Measurements from ENCODE around the gene NPR3.

NPR3 gene, protein sequence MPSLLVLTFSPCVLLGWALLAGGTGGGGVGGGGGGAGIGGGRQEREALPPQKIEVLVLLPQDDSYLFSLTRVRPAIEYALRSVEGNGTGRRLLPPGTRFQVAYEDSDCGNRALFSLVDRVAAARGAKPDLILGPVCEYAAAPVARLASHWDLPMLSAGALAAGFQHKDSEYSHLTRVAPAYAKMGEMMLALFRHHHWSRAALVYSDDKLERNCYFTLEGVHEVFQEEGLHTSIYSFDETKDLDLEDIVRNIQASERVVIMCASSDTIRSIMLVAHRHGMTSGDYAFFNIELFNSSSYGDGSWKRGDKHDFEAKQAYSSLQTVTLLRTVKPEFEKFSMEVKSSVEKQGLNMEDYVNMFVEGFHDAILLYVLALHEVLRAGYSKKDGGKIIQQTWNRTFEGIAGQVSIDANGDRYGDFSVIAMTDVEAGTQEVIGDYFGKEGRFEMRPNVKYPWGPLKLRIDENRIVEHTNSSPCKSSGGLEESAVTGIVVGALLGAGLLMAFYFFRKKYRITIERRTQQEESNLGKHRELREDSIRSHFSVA

DNA sequence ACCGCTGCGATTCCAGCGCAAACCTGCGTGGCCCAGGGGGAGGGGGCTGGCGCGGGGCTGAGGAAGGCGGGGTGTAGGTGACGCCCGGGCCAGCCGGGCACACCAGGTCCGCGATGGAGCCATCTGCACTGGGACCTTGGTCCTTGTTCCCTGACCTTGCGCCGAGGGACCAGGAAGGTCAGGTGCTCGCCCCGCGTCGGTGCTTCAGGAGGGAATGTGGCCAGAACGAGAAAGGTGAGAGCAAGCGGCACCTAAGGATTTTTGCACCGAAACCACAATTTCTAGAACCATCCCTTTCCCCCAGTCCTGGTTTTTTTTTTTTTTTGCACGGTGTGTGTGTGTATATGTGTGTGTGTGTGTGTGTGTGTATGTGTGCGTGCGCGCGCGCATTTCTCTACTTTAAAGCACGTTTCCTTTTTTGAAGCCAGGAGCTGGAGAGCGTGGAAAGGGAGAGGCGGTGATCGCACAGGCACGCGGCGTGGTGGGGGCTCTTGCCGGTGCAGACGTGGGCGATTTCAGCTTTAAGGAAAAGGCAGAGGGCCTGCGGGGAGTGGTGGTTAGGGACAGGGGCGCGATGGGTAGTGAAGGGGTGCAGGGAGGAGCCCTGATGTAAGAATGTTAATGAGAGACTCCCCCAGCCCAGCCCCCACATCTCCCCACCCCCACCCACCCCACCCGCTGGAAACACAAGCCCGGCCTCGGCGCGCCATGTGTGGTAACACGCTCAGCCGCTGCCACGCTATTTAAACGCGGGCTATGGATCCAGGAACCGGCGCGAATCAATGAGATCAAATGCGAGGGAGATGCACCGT is at the start of gene NPR3:
TSS of gene NPR3 (plus strand) at position 772 of the 812 bp plus-strand sequence. CDS start 456 bp downstream, outside the sequence.
- H3K9ac ChIP-seq (ENCODE audit: low read length in 2 of 2): peak within 1 kb of the TSS; percentile 59 to 86
- peaks cover 0 to 12% of the 10 kb centered on the region in 2 donors for H3K27me3 ChIP-seq (ENCODE audit: control insufficient read depth in 1 of 2, insufficient read depth in 2 of 2, low read length in 2 of 2)

DNA sequence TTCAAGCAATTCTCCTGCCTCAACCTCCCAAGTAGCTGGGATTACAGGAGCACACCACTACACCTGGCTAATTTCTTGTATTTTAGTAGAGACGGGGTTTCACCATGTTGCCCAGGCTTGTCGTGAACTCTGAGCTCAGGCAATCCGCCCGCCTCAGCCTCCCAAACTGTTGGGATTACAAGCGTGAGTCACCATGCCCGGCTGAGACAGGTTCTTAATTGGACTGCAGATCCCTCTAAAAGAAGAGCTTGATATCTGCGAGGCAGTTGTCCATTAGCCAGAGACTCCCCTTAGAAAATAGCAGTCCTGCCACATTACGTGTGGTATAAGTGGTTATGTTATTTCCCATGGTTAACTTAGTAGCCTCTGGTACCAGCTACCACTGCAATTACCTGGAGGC is 46.6 kb upstream of the NPR3 start:
- H3K9ac ChIP-seq (ENCODE audit: low read length in 2 of 2): no peak overlapping the region
- no peak overlapping the region for H3K4me3 ChIP-seq (ENCODE audit: low read length in 2 of 2)
- no peaks in the 10 kb centered on the region for H3K4me1 ChIP-seq (ENCODE audit: control insufficient read depth, insufficient read depth, low read length)
- H3K9me3 ChIP-seq (ENCODE audit: control insufficient read depth in 2 of 2, low read length in 2 of 2): no peaks in the 10 kb centered on the region
- no peaks in the 10 kb centered on the region for H3K36me3 ChIP-seq (ENCODE audit: control insufficient read depth in 2 of 2, insufficient read depth in 2 of 2, low read length in 2 of 2)
- no peak overlapping the region for H3K27ac ChIP-seq (ENCODE audit: low read length)
- H3K27me3 ChIP-seq (ENCODE audit: control insufficient read depth in 1 of 2, insufficient read depth in 2 of 2, low read length in 2 of 2): no peaks in the 10 kb centered on the region

More for the DNA sequence above, at the start of gene NPR3:
- no peaks in the 10 kb centered on the region for H3K9me3 ChIP-seq (ENCODE audit: control insufficient read depth in 2 of 2, low read length in 2 of 2)
- H3K4me3 ChIP-seq (ENCODE audit: low read length in 2 of 2): peak within 1 kb of the TSS; percentile 92
- peak within 1 kb of the TSS; percentile 80 for H3K27ac ChIP-seq (ENCODE audit: low read length)
- H3K4me1 ChIP-seq (ENCODE audit: control insufficient read depth, insufficient read depth, low read length): peaks cover 31% of the 10 kb centered on the region
- no peaks in the 10 kb centered on the region for H3K36me3 ChIP-seq (ENCODE audit: control insufficient read depth in 2 of 2, insufficient read depth in 2 of 2, low read length in 2 of 2)

DNA sequence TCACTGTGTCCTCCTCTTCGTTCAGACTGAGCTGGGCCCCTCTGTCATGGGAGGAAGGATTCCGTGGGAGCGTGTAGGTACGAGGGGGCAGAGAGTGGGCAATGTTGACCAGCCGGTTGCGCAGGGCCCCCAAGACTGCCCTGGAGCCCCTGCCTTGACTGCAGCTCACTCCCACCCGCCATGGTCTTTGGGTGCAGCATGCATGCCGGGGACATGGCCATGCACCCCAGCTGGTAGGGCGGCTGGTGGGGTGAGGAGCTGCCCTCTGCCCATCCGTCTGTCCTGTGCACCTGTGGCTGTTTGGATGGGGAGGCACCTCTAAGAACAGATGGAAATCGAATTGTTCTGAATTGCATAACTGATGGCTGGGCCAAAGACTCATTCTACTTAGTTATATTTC is 42.6 kb upstream of the NPR3 start:
- Histone ChIP-seq H3K27ac (ENCODE audit: low read length) (no peak overlapping the region), H3K4me3 (ENCODE audit: low read length in 2 of 2) (no peak overlapping the region), H3K4me1 (ENCODE audit: control insufficient read depth, insufficient read depth, low read length) (no peaks in the 10 kb centered on the region), H3K36me3 (ENCODE audit: control insufficient read depth in 2 of 2, insufficient read depth in 2 of 2, low read length in 2 of 2) (no peaks in the 10 kb centered on the region), H3K9ac (ENCODE audit: low read length in 2 of 2) (no peak overlapping the region), H3K9me3 (ENCODE audit: control insufficient read depth in 2 of 2, low read length in 2 of 2) (peaks cover 3 to 5% of the 10 kb centered on the region in 2 donors), H3K27me3 (ENCODE audit: control insufficient read depth in 1 of 2, insufficient read depth in 2 of 2, low read length in 2 of 2) (no peaks in the 10 kb centered on the region)

DNA sequence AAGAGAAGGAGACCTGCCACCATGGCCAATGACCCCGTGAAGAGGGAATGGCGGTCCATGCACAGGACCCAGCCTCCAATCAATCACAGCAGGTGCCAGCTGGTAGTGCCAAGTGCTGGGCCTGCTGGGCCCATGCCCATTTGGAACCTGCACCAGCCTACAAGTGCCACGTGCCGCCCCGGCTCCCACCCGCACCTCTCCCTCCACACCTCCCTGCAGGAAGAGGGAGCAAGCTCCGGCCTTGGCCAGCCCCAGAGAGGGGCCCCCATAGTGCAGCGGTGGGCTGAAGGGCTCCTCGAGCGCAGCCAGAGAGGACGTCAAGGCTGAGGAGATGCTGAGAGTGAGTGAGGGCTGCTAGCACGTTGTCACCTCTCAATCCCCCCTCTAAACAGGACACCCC is 37.8 kb upstream of the NPR3 start:
- Histone ChIP-seq H3K27me3 (ENCODE audit: control insufficient read depth in 1 of 2, insufficient read depth in 2 of 2, low read length in 2 of 2) (no peaks in the 10 kb centered on the region), H3K9me3 (ENCODE audit: control insufficient read depth in 2 of 2, low read length in 2 of 2) (peaks cover 3 to 5% of the 10 kb centered on the region in 2 donors), H3K9ac (ENCODE audit: low read length in 2 of 2) (no peak overlapping the region), H3K4me1 (ENCODE audit: control insufficient read depth, insufficient read depth, low read length) (no peaks in the 10 kb centered on the region), H3K4me3 (ENCODE audit: low read length in 2 of 2) (no peak overlapping the region), H3K27ac (ENCODE audit: low read length) (no peak overlapping the region), H3K36me3 (ENCODE audit: control insufficient read depth in 2 of 2, insufficient read depth in 2 of 2, low read length in 2 of 2) (no peaks in the 10 kb centered on the region)

DNA sequence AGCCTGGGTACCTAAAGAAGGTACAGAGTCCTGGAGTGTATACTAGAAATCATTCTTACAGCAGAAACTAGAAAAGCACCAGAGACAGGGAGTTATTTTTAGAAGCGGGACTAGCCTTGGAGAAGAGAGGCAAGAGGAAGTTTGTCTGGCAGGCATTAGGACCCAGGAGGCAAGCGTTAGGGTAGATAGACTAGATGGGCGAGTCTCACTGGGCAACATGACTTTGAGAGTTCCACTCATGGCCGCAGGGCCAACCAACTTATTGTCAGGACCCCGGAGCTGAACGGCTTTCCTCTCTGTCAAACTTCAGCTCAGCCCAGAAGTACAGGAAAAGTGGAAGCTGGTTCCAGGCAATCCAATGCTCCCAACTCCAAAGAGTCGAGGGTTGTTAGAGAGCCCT is 34.1 kb upstream of the NPR3 start:
- Histone ChIP-seq H3K36me3 (ENCODE audit: control insufficient read depth in 2 of 2, insufficient read depth in 2 of 2, low read length in 2 of 2) (no peaks in the 10 kb centered on the region), H3K9ac (ENCODE audit: low read length in 2 of 2) (no peak overlapping the region), H3K4me3 (ENCODE audit: low read length in 2 of 2) (no peak overlapping the region), H3K9me3 (ENCODE audit: control insufficient read depth in 2 of 2, low read length in 2 of 2) (peaks cover 0 to 5% of the 10 kb centered on the region in 2 donors), H3K4me1 (ENCODE audit: control insufficient read depth, insufficient read depth, low read length) (peaks cover 4% of the 10 kb centered on the region), H3K27ac (ENCODE audit: low read length) (no peak overlapping the region), H3K27me3 (ENCODE audit: control insufficient read depth in 1 of 2, insufficient read depth in 2 of 2, low read length in 2 of 2) (no peaks in the 10 kb centered on the region)

DNA sequence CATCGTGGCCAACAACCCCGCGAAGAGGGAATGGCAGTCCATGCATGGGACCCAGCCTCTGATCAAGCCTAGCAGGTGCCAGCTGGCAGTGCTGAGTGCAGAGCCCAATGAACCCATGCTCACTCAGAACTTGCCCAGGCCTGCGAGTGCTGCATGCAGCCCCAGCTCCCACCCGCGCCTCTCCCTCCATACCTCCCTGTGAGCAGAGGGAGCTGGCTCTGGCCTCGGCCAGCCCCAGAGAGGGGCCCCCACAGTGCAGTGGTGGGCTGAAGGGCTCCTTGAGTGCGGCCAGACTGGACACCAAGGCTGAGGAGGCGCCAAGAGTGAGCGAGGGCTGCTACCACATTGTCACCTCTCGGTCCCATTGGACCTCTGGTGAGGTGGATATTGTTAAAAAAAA is 32.6 kb upstream of the NPR3 start:
- Histone ChIP-seq H3K36me3 (ENCODE audit: control insufficient read depth in 2 of 2, insufficient read depth in 2 of 2, low read length in 2 of 2) (no peaks in the 10 kb centered on the region), H3K9me3 (ENCODE audit: control insufficient read depth in 2 of 2, low read length in 2 of 2) (no peaks in the 10 kb centered on the region), H3K27ac (ENCODE audit: low read length) (no peak overlapping the region), H3K27me3 (ENCODE audit: control insufficient read depth in 1 of 2, insufficient read depth in 2 of 2, low read length in 2 of 2) (no peaks in the 10 kb centered on the region), H3K4me1 (ENCODE audit: control insufficient read depth, insufficient read depth, low read length) (peaks cover 4% of the 10 kb centered on the region), H3K4me3 (ENCODE audit: low read length in 2 of 2) (no peak overlapping the region), H3K9ac (ENCODE audit: low read length in 2 of 2) (no peak overlapping the region)

DNA sequence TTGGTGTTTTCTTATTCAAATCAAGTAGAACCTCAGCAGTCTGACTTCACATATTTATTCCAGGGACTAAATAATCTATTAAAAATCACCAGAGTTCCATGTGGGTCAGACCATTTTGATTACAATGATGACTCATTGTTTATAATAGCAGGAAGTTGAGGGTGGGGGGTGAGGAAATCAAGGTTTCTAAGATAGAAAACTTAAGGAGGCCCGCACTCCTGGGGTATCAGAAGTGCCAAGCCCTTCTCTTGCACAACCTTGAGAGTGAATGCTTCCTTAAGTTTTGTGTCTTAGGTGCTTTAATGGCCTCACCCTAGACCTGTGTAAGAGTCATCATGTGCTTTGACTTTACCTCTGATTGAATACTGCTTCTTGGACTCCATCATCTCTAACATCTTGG is 31.9 kb upstream of the NPR3 start:
- Histone ChIP-seq H3K36me3 (ENCODE audit: control insufficient read depth in 2 of 2, insufficient read depth in 2 of 2, low read length in 2 of 2) (no peaks in the 10 kb centered on the region), H3K27me3 (ENCODE audit: control insufficient read depth in 1 of 2, insufficient read depth in 2 of 2, low read length in 2 of 2) (no peaks in the 10 kb centered on the region), H3K4me1 (ENCODE audit: control insufficient read depth, insufficient read depth, low read length) (peaks cover 4% of the 10 kb centered on the region), H3K9ac (ENCODE audit: low read length in 2 of 2) (no peak overlapping the region), H3K9me3 (ENCODE audit: control insufficient read depth in 2 of 2, low read length in 2 of 2) (peaks cover 0 to 2% of the 10 kb centered on the region in 2 donors), H3K4me3 (ENCODE audit: low read length in 2 of 2) (no peak overlapping the region), H3K27ac (ENCODE audit: low read length) (no peak overlapping the region)

DNA sequence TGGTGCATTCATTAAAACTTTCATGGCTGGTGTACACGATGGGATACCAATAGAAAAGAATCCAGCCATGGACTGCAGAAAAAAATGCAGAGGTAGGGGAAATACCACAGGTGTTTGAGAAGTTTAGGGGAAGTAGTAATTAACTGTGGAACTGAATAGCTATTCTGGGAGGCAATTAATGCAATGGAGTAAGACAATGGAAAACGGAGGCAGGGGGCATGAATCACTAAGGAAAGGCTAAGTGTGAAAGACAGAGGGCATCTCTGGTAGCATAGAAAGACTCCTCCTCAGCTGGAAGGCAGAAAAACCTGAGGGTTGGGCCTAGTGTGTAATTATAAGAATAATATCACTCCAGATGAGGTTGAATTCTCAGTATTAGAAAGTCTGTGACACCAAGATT is 30.9 kb upstream of the NPR3 start:
- Histone ChIP-seq H3K27me3 (ENCODE audit: control insufficient read depth in 1 of 2, insufficient read depth in 2 of 2, low read length in 2 of 2) (no peaks in the 10 kb centered on the region), H3K4me1 (ENCODE audit: control insufficient read depth, insufficient read depth, low read length) (peaks cover 6% of the 10 kb centered on the region), H3K9ac (ENCODE audit: low read length in 2 of 2) (no peak overlapping the region), H3K4me3 (ENCODE audit: low read length in 2 of 2) (no peak overlapping the region), H3K27ac (ENCODE audit: low read length) (no peak overlapping the region), H3K9me3 (ENCODE audit: control insufficient read depth in 2 of 2, low read length in 2 of 2) (peaks cover 0 to 5% of the 10 kb centered on the region in 2 donors), H3K36me3 (ENCODE audit: control insufficient read depth in 2 of 2, insufficient read depth in 2 of 2, low read length in 2 of 2) (no peaks in the 10 kb centered on the region)

DNA sequence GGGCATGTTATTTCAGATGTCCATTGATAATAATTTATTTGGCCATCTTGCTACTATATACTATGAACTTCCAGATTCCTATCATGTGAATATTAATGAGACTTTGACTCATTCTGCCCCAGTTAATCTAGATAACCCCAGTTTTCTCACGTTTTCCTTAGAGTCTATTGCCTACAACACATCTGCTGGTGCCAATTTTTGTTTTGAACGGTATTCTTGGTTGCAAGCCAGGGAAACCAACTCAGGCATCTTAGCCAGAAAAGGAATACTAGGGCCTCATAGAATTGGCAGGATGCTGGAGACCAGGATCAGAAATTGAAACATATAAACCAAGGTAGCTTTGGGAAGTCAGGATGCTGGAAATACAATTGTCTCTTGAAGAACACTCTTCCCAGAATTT is 28.0 kb upstream of the NPR3 start:
- Histone ChIP-seq H3K27ac (ENCODE audit: low read length) (no peak overlapping the region), H3K4me3 (ENCODE audit: low read length in 2 of 2) (no peak overlapping the region), H3K36me3 (ENCODE audit: control insufficient read depth in 2 of 2, insufficient read depth in 2 of 2, low read length in 2 of 2) (no peaks in the 10 kb centered on the region), H3K9me3 (ENCODE audit: control insufficient read depth in 2 of 2, low read length in 2 of 2) (peaks cover 0 to 5% of the 10 kb centered on the region in 2 donors), H3K9ac (ENCODE audit: low read length in 2 of 2) (no peak overlapping the region), H3K27me3 (ENCODE audit: control insufficient read depth in 1 of 2, insufficient read depth in 2 of 2, low read length in 2 of 2) (no peaks in the 10 kb centered on the region), H3K4me1 (ENCODE audit: control insufficient read depth, insufficient read depth, low read length) (peaks cover 12% of the 10 kb centered on the region)

DNA sequence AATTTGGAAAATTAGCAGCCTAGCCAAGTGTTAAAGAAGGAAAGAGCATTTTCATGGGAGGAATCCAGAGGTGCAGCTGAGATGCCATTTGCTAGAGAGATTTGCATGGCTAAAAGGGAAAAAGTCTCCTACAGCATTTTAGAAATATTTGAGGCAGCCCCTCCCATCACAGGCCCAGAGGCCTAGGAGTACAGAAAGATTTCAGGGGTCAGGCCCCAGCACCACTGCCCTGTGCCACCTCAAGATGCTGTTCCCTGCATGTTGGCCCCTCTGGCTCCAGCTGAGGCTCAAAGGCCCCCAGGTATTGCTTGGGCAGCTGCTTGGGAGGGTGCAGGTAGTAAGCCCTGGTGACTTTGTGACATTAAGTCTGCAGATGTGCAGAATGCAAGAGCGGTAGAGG is 26.9 kb upstream of the NPR3 start:
- Histone ChIP-seq H3K4me3 (ENCODE audit: low read length in 2 of 2) (no peak overlapping the region), H3K9me3 (ENCODE audit: control insufficient read depth in 2 of 2, low read length in 2 of 2) (peaks cover 0 to 5% of the 10 kb centered on the region in 2 donors), H3K9ac (ENCODE audit: low read length in 2 of 2) (no peak overlapping the region), H3K27ac (ENCODE audit: low read length) (no peak overlapping the region), H3K27me3 (ENCODE audit: control insufficient read depth in 1 of 2, insufficient read depth in 2 of 2, low read length in 2 of 2) (no peaks in the 10 kb centered on the region), H3K4me1 (ENCODE audit: control insufficient read depth, insufficient read depth, low read length) (peaks cover 12% of the 10 kb centered on the region), H3K36me3 (ENCODE audit: control insufficient read depth in 2 of 2, insufficient read depth in 2 of 2, low read length in 2 of 2) (no peaks in the 10 kb centered on the region)
